T-cell (primary cell): Measurements from ENCODE around the gene SLC45A2. TPM values are rescaled to one million over a fixed set of nuclear protein-coding genes. Genes with fewer than 3 reads are reported as not detected.

ENCODE experiments used
- ATAC-seq, 4 experiments: fragments of 200-7000 bp in 3 of 4; fragments of 150-1000 bp in 1 of 4; cut with Tn5 transposase; replicated peaks in 1 of 4; 1 replicate in 3 of 4; 2 replicates in 1 of 4; pipeline ENCODE4 v1.10.0; 2021; ENCODE audit warnings: moderate library complexity in 3 of 4, mild to moderate bottlenecking in 2 of 4, moderate number of reproducible peaks in 1 of 4
- CTCF ChIA-PET, 2 donors: fragments of 300-600 bp; sonication (Branson Sonifier 250); formaldehyde crosslinking; loops; one replicate each; lab custom pipeline; 2022; ENCODE audit warnings: antibody characterized with exemption in 2 of 2; lab: Charles Lee
- POLR2A ChIA-PET, 2 donors: fragments of 300-600 bp; sonication (Branson Sonifier 250); formaldehyde crosslinking; loops; one replicate each; lab custom pipeline; 2022; ENCODE audit warnings: antibody characterized with exemption in 2 of 2; lab: Charles Lee
- DNase-seq, 35 experiments: peaks; one replicate each; pipeline versions ENCODE4 v3.0.0 to v3.0.0-alpha.2; 2013 to 2023
- H3K27ac ChIP-seq: one replicate; pipeline ENCODE4 v1.5.1; 2013; ENCODE audit warnings: low read length
- H3K27me3 ChIP-seq, 2 experiments: replicated peaks in 1 of 2; 1 replicate in 1 of 2; 2 replicates in 1 of 2; pipeline versions ENCODE4 v1.6.1 to v1.7.0; 2013; ENCODE audit warnings: low read length in 1 of 2, mixed read lengths in 1 of 2; ENCODE audit not compliant: control insufficient read depth in 2 of 2, insufficient read depth in 2 of 2; ENCODE audit errors: extremely low read depth in 1 of 2
- H3K36me3 ChIP-seq, 2 donors: 1 replicate in 1 of 2; 2 replicates in 1 of 2; pipeline versions ENCODE4 v1.6.1 to v1.7.0; 2013; ENCODE audit warnings: low read length in 1 of 2; ENCODE audit not compliant: control insufficient read depth in 2 of 2, insufficient read depth in 1 of 2; ENCODE audit errors: extremely low read depth in 1 of 2
- H3K4me1 ChIP-seq, 2 experiments: 1 replicate in 1 of 2; 2 replicates in 1 of 2; pipeline versions ENCODE4 v1.6.1 to v1.7.0; 2013; ENCODE audit warnings: low read length in 2 of 2, mixed read lengths in 1 of 2; ENCODE audit not compliant: insufficient read depth in 2 of 2, control insufficient read depth in 1 of 2; ENCODE audit errors: extremely low read depth in 1 of 2
- H3K4me3 ChIP-seq, 2 donors: 1 replicate in 1 of 2; 2 replicates in 1 of 2; pipeline versions ENCODE4 v1.5.1 to v1.7.0; 2013; ENCODE audit warnings: mild to moderate bottlenecking in 2 of 2, low read length in 1 of 2, moderate library complexity in 1 of 2; ENCODE audit not compliant: control insufficient read depth in 1 of 2; ENCODE audit errors: extremely low read depth in 1 of 2
- H3K9me3 ChIP-seq: 2 replicates; pipeline ENCODE4 v1.7.0; 2013
- H3K27ac Mint-ChIP-seq, 2 donors: one replicate each; pipeline ENCODE4 v1.8.0; 2020 to 2021; ENCODE audit warnings: mild to moderate bottlenecking in 2 of 2, mixed read lengths in 2 of 2
- H3K27me3 Mint-ChIP-seq, 2 donors: one replicate each; pipeline ENCODE4 v1.8.0; 2021 to 2022; ENCODE audit warnings: mixed read lengths in 2 of 2
- H3K36me3 Mint-ChIP-seq: one replicate; pipeline ENCODE4 v1.8.0; 2021; ENCODE audit warnings: mixed read lengths
- H3K4me1 Mint-ChIP-seq, 3 donors: one replicate each; pipeline ENCODE4 v1.8.0; 2020 to 2022; ENCODE audit warnings: mixed read lengths in 3 of 3, mild to moderate bottlenecking in 1 of 3
- H3K4me3 Mint-ChIP-seq, 3 donors: one replicate each; pipeline ENCODE4 v1.8.0; 2020 to 2022; ENCODE audit warnings: mild to moderate bottlenecking in 3 of 3, mixed read lengths in 3 of 3, moderate library complexity in 3 of 3
- H3K9me3 Mint-ChIP-seq, 3 donors: one replicate each; pipeline ENCODE4 v1.8.0; 2020 to 2022; ENCODE audit warnings: mixed read lengths in 3 of 3
- WGBS: methylation state at CpG from one replicate; pipeline ENCODE4 v1.1.5; 2013; ENCODE audit warnings: missing lambda C conversion rate; ENCODE audit not compliant: insufficient coverage; 5-methylcytosine and 5-hydroxymethylcytosine counted together
- total RNA-seq, 35 experiments: library from RNA in 6 of 35; stranded (reverse) in 6 of 35; fragments of 120-200 nt in 1 of 35; gene quantifications; one replicate each; pipeline versions ENCODE4 v1.2.1 to v1.2.4 and lab custom pipeline; 2013 to 2026

The SLC45A2 gene
- total RNA-seq, 5 donors from 2014 or later (not counting 1 experiment from before 2014, with no cell fraction given) = 0.20 TPM; not detected in 4

DNA sequence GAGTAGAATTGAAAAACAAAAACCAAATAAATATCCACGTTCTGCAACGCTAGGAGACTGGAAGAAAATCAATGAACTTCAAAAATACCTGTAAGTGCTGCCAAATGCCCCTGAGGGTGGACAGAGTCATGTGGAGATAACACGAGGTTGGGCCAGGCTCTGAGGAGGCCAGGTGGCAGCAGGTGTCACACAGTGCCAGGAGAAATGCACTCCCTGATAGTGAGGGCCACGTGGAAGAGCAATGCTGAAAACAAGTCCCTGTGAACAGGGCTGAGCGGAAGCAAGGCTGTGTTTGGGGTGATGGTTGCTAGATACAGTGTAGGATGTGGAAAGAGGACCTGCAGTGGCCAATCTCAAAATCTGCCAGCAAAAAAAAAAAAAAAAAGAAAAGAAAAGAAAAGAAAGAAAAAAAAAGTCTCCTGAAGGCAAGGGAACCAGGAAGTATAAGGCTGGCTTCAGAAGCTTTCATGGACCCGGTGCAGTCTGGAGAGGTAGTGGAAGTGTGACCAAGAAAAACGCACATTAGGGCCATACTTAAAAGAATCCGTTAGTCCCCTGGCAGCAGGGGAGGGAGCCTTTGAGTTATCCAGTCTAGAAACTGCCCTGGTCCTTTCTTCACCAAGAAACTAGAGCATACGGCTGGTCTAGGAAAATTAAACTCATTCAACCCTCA is 41.7 kb upstream of the SLC45A2 start:
- H3K36me3 ChIP-seq = peaks cover 0 to 11% of the 10 kb centered on the region in 2 donors
- no peak overlapping the region for H3K27ac Mint-ChIP-seq
- peaks cover 44% of the 10 kb centered on the region for H3K36me3 Mint-ChIP-seq
- ChIA-PET POLR2A (no interaction called here), CTCF (no interaction called here)
- no peak overlapping the region for H3K4me3 Mint-ChIP-seq
- no peaks in the 10 kb centered on the region for H3K27me3 Mint-ChIP-seq
- H3K9me3 Mint-ChIP-seq = no peaks in the 10 kb centered on the region
- DNase-seq (no peak), ATAC-seq (no peak)
- no peaks in the 10 kb centered on the region for H3K27me3 ChIP-seq
- H3K27ac ChIP-seq = no peak overlapping the region
- no peak overlapping the region for H3K4me3 ChIP-seq
- H3K4me1 ChIP-seq = peaks cover 7 to 11% of the 10 kb centered on the region in 2 experiments
- peaks cover 16 to 22% (median 17%) of the 10 kb centered on the region in 3 donors for H3K4me1 Mint-ChIP-seq
- 88% methylated on average over 4 of the region's 9 CpGs for WGBS
- H3K9me3 ChIP-seq = no peaks in the 10 kb centered on the region

DNA sequence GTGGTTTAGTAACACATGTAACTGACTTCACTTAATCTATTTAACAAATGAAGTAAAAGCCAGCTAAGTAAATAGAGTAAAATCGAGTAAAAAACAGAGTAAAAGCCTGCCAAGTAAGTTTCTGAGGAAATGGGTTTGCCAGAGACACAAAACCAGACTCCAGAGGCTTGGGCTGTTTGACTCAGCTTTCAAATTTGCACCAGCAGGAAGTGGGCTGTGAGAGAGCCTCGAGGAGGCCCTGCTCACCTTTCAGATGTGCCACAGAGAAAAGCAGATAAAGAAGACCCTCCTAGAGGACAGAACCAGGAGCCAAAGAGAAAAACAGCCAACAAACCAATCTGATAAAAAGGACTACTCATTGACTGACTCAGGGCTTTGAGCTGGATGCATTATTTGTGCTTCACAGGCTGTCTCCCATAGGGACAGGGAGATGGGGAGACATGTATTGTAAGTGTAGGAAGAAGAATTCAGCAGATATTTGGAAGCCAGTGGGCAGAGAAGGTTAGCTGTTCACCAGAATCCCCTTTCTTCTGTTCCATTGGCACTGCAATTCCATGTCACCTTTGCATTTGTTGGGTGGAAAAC is 37.7 kb upstream of the SLC45A2 start:
- H3K27me3 ChIP-seq = no peaks in the 10 kb centered on the region
- H3K27ac ChIP-seq = peak overlapping the region; percentile 30
- Mint-ChIP-seq H3K36me3 (peaks cover 67% of the 10 kb centered on the region), H3K9me3 (no peaks in the 10 kb centered on the region), H3K27ac (peak overlapping the region; percentile 87 to 90), H3K27me3 (no peaks in the 10 kb centered on the region), H3K4me3 (peak overlapping the region in 1 of 3 donors; percentile 13), H3K4me1 (peaks cover 19 to 26% (median 19%) of the 10 kb centered on the region in 3 donors)
- ATAC-seq = peak; percentile 75 to 96 (median 80)
- CTCF ChIA-PET = interaction anchor here in 1 of 2 donors (0.5 to 1.0 kb wide), 2 partner anchors 30 to 1789 kb away, joined by 3 to 7 read pairs; no protein-coding TSS in a partner anchor
- POLR2A ChIA-PET = interaction anchor here in 1 of 2 donors (0.9 kb wide), 1 partner anchor 13 kb away, joined by 4 read pairs; no protein-coding TSS in a partner anchor
- WGBS = 0% methylated on average over 1 of the region's 2 CpGs
- H3K4me3 ChIP-seq = peak overlapping the region in 1 of 2 donors; percentile 18
- peaks cover 4 to 25% of the 10 kb centered on the region in 2 donors for H3K36me3 ChIP-seq
- H3K4me1 ChIP-seq = peaks cover 7 to 12% of the 10 kb centered on the region in 2 experiments
- DNase-seq = peak in 7 of 35 experiments; percentile 6 to 29 (median 12)
- no peaks in the 10 kb centered on the region for H3K9me3 ChIP-seq

DNA sequence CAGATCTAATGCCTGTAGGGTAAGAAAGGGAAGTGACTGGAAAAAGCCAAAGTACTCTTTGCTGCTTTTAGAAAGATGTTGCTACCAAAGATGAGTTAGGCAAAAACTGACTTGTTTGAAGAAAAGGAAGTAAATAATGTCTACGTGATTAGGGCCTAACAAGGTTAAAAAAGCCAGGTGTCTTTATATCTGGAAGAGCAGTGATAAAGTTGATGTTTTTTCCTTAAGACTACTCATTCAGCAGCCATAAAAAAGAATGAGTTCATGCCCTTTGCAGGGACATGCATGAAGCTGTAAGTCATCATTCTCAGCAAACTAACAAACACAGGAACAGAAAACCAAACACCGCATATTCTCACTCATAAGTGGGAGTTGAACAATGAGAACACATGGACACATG is 36.8 kb upstream of the SLC45A2 start:
- no peak for ATAC-seq
- peak overlapping the region; percentile 87 to 90 for H3K27ac Mint-ChIP-seq
- H3K9me3 Mint-ChIP-seq = no peaks in the 10 kb centered on the region
- peaks cover 65% of the 10 kb centered on the region for H3K36me3 Mint-ChIP-seq
- peaks cover 19 to 26% (median 19%) of the 10 kb centered on the region in 3 donors for H3K4me1 Mint-ChIP-seq
- H3K27ac ChIP-seq = no peak overlapping the region
- H3K36me3 ChIP-seq = peaks cover 4 to 25% of the 10 kb centered on the region in 2 donors
- no peak overlapping the region for H3K4me3 ChIP-seq
- DNase-seq = no peak
- ChIA-PET POLR2A (interaction anchor here in 1 of 2 donors (0.6 kb wide), 1 partner anchor 279 kb away, joined by 5 read pairs; no protein-coding TSS in a partner anchor), CTCF (interaction anchor here (0.5 kb wide), 2 partner anchors 592 to 1790 kb away, joined by 5 to 7 read pairs; no protein-coding TSS in a partner anchor)
- 75% methylated on average over 1 of the region's 2 CpGs for WGBS
- no peaks in the 10 kb centered on the region for H3K27me3 Mint-ChIP-seq
- peaks cover 7 to 12% of the 10 kb centered on the region in 2 experiments for H3K4me1 ChIP-seq
- H3K4me3 Mint-ChIP-seq = peak overlapping the region in 1 of 3 donors; percentile 51
- H3K27me3 ChIP-seq = no peaks in the 10 kb centered on the region
- no peaks in the 10 kb centered on the region for H3K9me3 ChIP-seq

DNA sequence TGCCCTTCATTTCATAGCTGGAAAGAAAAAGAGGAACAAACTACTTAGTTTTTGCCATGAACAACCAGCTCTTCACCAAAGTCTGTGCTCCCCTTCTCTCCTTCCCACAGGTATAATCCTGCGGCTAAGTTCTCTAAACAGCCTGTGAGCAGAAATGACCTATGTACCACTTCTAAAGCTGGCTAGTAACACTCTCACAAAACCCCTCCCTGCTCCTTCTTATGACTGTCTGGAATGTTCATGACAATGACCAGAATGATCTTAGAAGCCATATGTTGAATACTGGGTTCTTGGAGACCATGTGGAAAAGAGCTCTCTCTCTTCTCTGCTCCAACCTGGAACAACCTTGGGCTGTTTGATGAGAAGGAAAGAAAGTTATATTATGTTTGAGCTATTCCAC is 36.2 kb upstream of the SLC45A2 start:
- POLR2A ChIA-PET = interaction anchor here in 1 of 2 donors (0.6 kb wide), 1 partner anchor 278 kb away, joined by 5 read pairs; no protein-coding TSS in a partner anchor
- Histone ChIP-seq H3K27me3 (no peaks in the 10 kb centered on the region), H3K4me1 (peaks cover 7 to 12% of the 10 kb centered on the region in 2 experiments), H3K4me3 (no peak overlapping the region), H3K9me3 (no peaks in the 10 kb centered on the region), H3K36me3 (peaks cover 4 to 25% of the 10 kb centered on the region in 2 donors), H3K27ac (no peak overlapping the region)
- Mint-ChIP-seq H3K36me3 (peaks cover 60% of the 10 kb centered on the region), H3K4me3 (no peak overlapping the region), H3K27ac (no peak overlapping the region), H3K4me1 (peaks cover 19 to 26% (median 19%) of the 10 kb centered on the region in 3 donors), H3K27me3 (no peaks in the 10 kb centered on the region), H3K9me3 (no peaks in the 10 kb centered on the region)
- DNase-seq (no peak), ATAC-seq (no peak)
- CTCF ChIA-PET = interaction anchor here in 1 of 2 donors (0.5 to 0.6 kb wide), 2 partner anchors 443 to 592 kb away, joined by 5 to 10 read pairs; no protein-coding TSS in a partner anchor
- WGBS = 100% methylated on average over 1 of the region's 1 CpG

DNA sequence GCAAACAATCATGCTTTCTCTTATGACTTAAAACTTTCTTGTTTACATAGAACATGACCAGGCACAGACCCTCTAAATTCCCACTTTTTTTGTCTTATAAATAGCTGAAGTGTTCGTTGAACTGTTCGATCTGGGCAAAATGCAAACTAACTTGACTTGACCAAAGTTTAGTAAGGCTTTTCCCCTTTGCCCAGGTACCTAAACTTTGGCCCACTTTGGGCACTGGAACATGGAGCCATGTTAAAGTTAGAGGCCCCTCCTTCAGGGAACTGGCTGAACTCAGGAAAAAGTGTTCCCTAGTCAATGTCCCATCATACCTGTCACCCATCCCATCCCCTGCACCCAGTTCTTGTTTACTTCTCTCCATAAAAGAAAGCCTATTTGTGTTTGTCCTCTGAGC is 32.8 kb upstream of the SLC45A2 start:
- H3K9me3 ChIP-seq = no peaks in the 10 kb centered on the region
- H3K27ac Mint-ChIP-seq = no peak overlapping the region
- H3K4me3 ChIP-seq = no peak overlapping the region
- no peaks in the 10 kb centered on the region for H3K27me3 ChIP-seq
- peaks cover 12 to 15% (median 13%) of the 10 kb centered on the region in 3 donors for H3K4me1 Mint-ChIP-seq
- no peaks in the 10 kb centered on the region for H3K27me3 Mint-ChIP-seq
- no peak for ATAC-seq
- peaks cover 4 to 14% of the 10 kb centered on the region in 2 donors for H3K36me3 ChIP-seq
- CTCF ChIA-PET = no interaction called here
- POLR2A ChIA-PET = no interaction called here
- DNase-seq = no peak
- H3K9me3 Mint-ChIP-seq = peaks cover 0 to 5% (median 0%) of the 10 kb centered on the region in 3 donors
- no peak overlapping the region for H3K27ac ChIP-seq
- WGBS = 100% methylated on average over 2 of the region's 2 CpGs
- no peak overlapping the region for H3K4me3 Mint-ChIP-seq
- peaks cover 36% of the 10 kb centered on the region for H3K36me3 Mint-ChIP-seq
- H3K4me1 ChIP-seq = peaks cover 4 to 8% of the 10 kb centered on the region in 2 experiments

DNA sequence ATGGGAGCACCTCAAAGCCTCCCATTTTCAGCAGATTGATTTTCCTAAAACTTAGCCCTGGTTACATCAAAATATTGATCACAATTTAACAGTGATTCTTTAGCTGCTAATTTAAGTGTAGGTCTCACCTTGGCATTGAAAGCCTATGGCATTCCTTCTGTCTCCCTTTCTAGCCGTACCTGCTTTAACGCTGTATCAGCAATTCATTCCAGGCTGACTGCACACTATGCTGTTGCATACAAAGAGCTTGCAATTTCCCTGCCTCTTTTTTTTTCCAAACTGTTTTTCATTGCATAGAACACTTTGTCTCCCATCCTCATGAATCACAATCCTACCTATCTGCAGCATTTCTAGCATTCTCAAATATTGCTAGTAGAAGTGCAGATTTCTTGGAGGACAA is 32.3 kb upstream of the SLC45A2 start:
- ATAC-seq = no peak
- H3K4me3 ChIP-seq = no peak overlapping the region
- 100% methylated on average over 2 of the region's 2 CpGs for WGBS
- no peak for DNase-seq
- no peaks in the 10 kb centered on the region for H3K27me3 ChIP-seq
- Mint-ChIP-seq H3K36me3 (peaks cover 34% of the 10 kb centered on the region), H3K4me3 (no peak overlapping the region), H3K27me3 (no peaks in the 10 kb centered on the region), H3K4me1 (peaks cover 7 to 10% (median 8%) of the 10 kb centered on the region in 3 donors), H3K27ac (no peak overlapping the region), H3K9me3 (peaks cover 0 to 5% (median 0%) of the 10 kb centered on the region in 3 donors)
- CTCF ChIA-PET = no interaction called here
- H3K27ac ChIP-seq = no peak overlapping the region
- H3K36me3 ChIP-seq = peaks cover 4 to 14% of the 10 kb centered on the region in 2 donors
- peaks cover 0 to 3% of the 10 kb centered on the region in 2 experiments for H3K4me1 ChIP-seq
- no peaks in the 10 kb centered on the region for H3K9me3 ChIP-seq
- POLR2A ChIA-PET = no interaction called here
